HG02885 (cell line): ENCODE data around the gene LINGO1.

Source experiments
- ATAC-seq: cut with Tn5 transposase; IDR thresholded peaks from one replicate; pipeline ENCODE4 v1.9.1; 2021; ENCODE audit warnings: mild to moderate bottlenecking; ENCODE audit not compliant: unreplicated experiment, poor library complexity

The LINGO1 gene

GRCh38 chr15:77602800-77603199, 29.9 kb downstream of the LINGO1 start:
- no peak for ATAC-seq

GRCh38 chr15:77599899-77600298, 32.8 kb downstream of the LINGO1 start:
- no peak for ATAC-seq

- no peak for ATAC-seq
Observed at GRCh38 chr15:77599357-77599756, 33.4 kb downstream of the LINGO1 start.

- no peak for ATAC-seq
Observed at GRCh38 chr15:77598644-77599043, 34.1 kb downstream of the LINGO1 start.

- ATAC-seq, result no peak
Observed at GRCh38 chr15:77597804-77598453, 34.8 kb downstream of the LINGO1 start.

- no peak for ATAC-seq
Observed at GRCh38 chr15:77596821-77597803, 35.6 kb downstream of the LINGO1 start.

GRCh38 chr15:77595231-77595630, 37.5 kb downstream of the LINGO1 start:
- no peak for ATAC-seq

- no peak for ATAC-seq
Observed at GRCh38 chr15:77592758-77593157, 40.0 kb downstream of the LINGO1 start.

GRCh38 chr15:77591968-77592613, 40.6 kb downstream of the LINGO1 start:
- ATAC-seq, result no peak

- ATAC-seq, result no peak
Observed at GRCh38 chr15:77589839-77590238, 42.9 kb downstream of the LINGO1 start.

- no peak for ATAC-seq
Observed at GRCh38 chr15:77588126-77588525, 44.6 kb downstream of the LINGO1 start.

- ATAC-seq, result no peak
Observed at GRCh38 chr15:77584691-77585090, 48.0 kb downstream of the LINGO1 start.

GRCh38 chr15:77584201-77584600, 48.5 kb downstream of the LINGO1 start:
- no peak for ATAC-seq

- no peak for ATAC-seq
Observed at GRCh38 chr15:77582763-77583162, 49.9 kb downstream of the LINGO1 start.

GRCh38 chr15:77581896-77582569, 50.7 kb downstream of the LINGO1 start:
- ATAC-seq, result no peak

- ATAC-seq, result no peak
Observed at GRCh38 chr15:77580996-77581682, 51.6 kb downstream of the LINGO1 start.

- no peak for ATAC-seq
Observed at GRCh38 chr15:77579498-77580188, 53.1 kb downstream of the LINGO1 start.

GRCh38 chr15:77578641-77579372, 53.9 kb downstream of the LINGO1 start:
- ATAC-seq, result no peak
